DOHH2 (cell line): ENCODE results near the gene CTAGE1.

ENCODE experiments used
- CTCF ChIP-seq: fragments of 200-600 bp; sonication (generic); IDR thresholded peaks from one replicate; pipeline ENCODE4 v1.5.1; 2014; ENCODE audit warnings: antibody characterized with exemption, mild to moderate bottlenecking, low read depth, low read length; ENCODE audit not compliant: poor library complexity, severe bottlenecking
- EZH2phosphoT487 ChIP-seq: fragments of 200-600 bp; sonication (generic); IDR thresholded peaks from 2 replicates; pipeline ENCODE4 v1.6.1; 2017; ENCODE audit warnings: borderline replicate concordance, mild to moderate bottlenecking, antibody characterized with exemption, low read length, moderate library complexity, mixed read lengths

- no peak for TF ChIP-seq CTCF
- TF ChIP-seq EZH2phosphoT487 = no peak
Measured at GRCh38 chr18:22387787-22388186, 29.9 kb downstream of the CTAGE1 start.
